Neural cell (in vitro differentiated cells): ENCODE data around the gene CYP26B1. TPM values are rescaled to one million over a fixed set of nuclear protein-coding genes. Genes with fewer than 3 reads are reported as not detected.

ENCODE experiments used
- H2AFZ ChIP-seq: fragments of 200-600, 300-800 bp; sonication (generic), shearing (Covaris generic); 2 replicates; pipeline ENCODE4 v1.6.0; 2014; ENCODE audit warnings: low read depth, mild to moderate bottlenecking, antibody characterized with exemption, low read length, moderate library complexity
- H3F3A ChIP-seq: fragments of 200-600 bp; shearing (Covaris generic); 2 replicates; pipeline ENCODE4 v1.6.1; 2016; ENCODE audit warnings: mild to moderate bottlenecking, moderate library complexity, mixed read lengths, antibody characterized with exemption, low read length; ENCODE audit not compliant: insufficient read depth, poor library complexity, severe bottlenecking
- H3K27ac ChIP-seq: fragments of 200-600, 300-800 bp; sonication (generic), shearing (Covaris generic); 2 replicates; pipeline ENCODE4 v1.5.1; 2014; ENCODE audit warnings: mild to moderate bottlenecking, low read length, moderate library complexity
- H3K27me3 ChIP-seq: fragments of 300-800, 200-600 bp; sonication (generic), shearing (Covaris generic); 2 replicates; pipeline ENCODE4 v1.6.0; 2014; ENCODE audit warnings: mild to moderate bottlenecking, low read depth, low read length, moderate library complexity; ENCODE audit not compliant: insufficient read depth
- H3K36me3 ChIP-seq: fragments of 300-800, 200-600 bp; sonication (generic), shearing (Covaris generic); 2 replicates; pipeline ENCODE4 v1.5.1; 2014; ENCODE audit warnings: mild to moderate bottlenecking, antibody characterized with exemption, low read length, moderate library complexity; ENCODE audit not compliant: insufficient read depth
- H3K4me2 ChIP-seq: fragments of 300-800, 200-600 bp; sonication (generic), shearing (Covaris generic); 2 replicates; pipeline ENCODE4 v1.6.0; 2014; ENCODE audit warnings: mild to moderate bottlenecking, low read length
- H3K4me3 ChIP-seq: fragments of 300-800, 200-600 bp; sonication (generic), shearing (Covaris generic); 2 replicates; pipeline ENCODE4 v1.5.1; 2014; ENCODE audit warnings: mild to moderate bottlenecking, low read length, moderate library complexity
- H3K79me2 ChIP-seq: fragments of 200-600 bp; shearing (Covaris generic); replicated peaks from 2 replicates; pipeline ENCODE4 v1.6.0; 2014; ENCODE audit warnings: mild to moderate bottlenecking, low read length, moderate library complexity; ENCODE audit not compliant: insufficient read depth
- H3K9ac ChIP-seq: fragments of 300-800, 200-600 bp; sonication (generic), shearing (Covaris generic); 2 replicates; pipeline ENCODE4 v1.6.1; 2016; ENCODE audit warnings: mild to moderate bottlenecking, low read length, mixed read lengths
- H3K9me2 ChIP-seq: fragments of 200-600 bp; shearing (Covaris generic); 2 replicates; pipeline ENCODE4 v1.6.1; 2016; ENCODE audit warnings: mild to moderate bottlenecking, low read length, mixed read lengths; ENCODE audit not compliant: insufficient read depth
- H3K9me3 ChIP-seq: fragments of 200-600, 300-800 bp; sonication (generic), shearing (Covaris generic); 2 replicates; pipeline ENCODE4 v1.6.1; 2016; ENCODE audit warnings: mild to moderate bottlenecking, mixed run types, low read length, moderate library complexity, mixed read lengths
- H4K20me1 ChIP-seq: fragments of 200-600 bp; shearing (Covaris generic); 2 replicates; pipeline ENCODE4 v1.6.1; 2016; ENCODE audit warnings: mild to moderate bottlenecking, mixed run types; ENCODE audit not compliant: insufficient read depth
- EP300 ChIP-seq: fragments of 450-650 bp; conservative IDR thresholded peaks from 2 replicates; pipeline ENCODE4 v1.6.1; 2014; ENCODE audit warnings: antibody characterized with exemption, mild to moderate bottlenecking, moderate library complexity; ENCODE audit not compliant: poor library complexity, severe bottlenecking
- EZH2 ChIP-seq: fragments of 200-600, 300-800 bp; shearing (Covaris generic), sonication (generic); IDR thresholded peaks from 2 replicates; pipeline ENCODE4 v1.6.1; 2014; ENCODE audit warnings: antibody characterized with exemption, low read length, borderline replicate concordance, mild to moderate bottlenecking; ENCODE audit not compliant: insufficient read depth, poor library complexity, severe bottlenecking
- MXI1 ChIP-seq: fragments of 450-650 bp; conservative IDR thresholded peaks from 2 replicates; pipeline ENCODE4 v1.6.1; 2014; ENCODE audit warnings: antibody characterized with exemption, mild to moderate bottlenecking; ENCODE audit not compliant: poor library complexity, severe bottlenecking
- POLR2AphosphoS5 ChIP-seq: IDR thresholded peaks from 2 replicates; pipeline ENCODE4 v1.6.1; 2012
- RAD21 ChIP-seq: fragments of 450-650 bp; conservative IDR thresholded peaks from 2 replicates; pipeline ENCODE4 v1.6.1; 2014; ENCODE audit warnings: antibody characterized with exemption, mild to moderate bottlenecking, moderate library complexity
- REST ChIP-seq: IDR thresholded peaks from 2 replicates; pipeline ENCODE4 v1.6.1; 2012; ENCODE audit warnings: borderline replicate concordance
- SMC3 ChIP-seq: fragments of 450-650 bp; conservative IDR thresholded peaks from 2 replicates; pipeline ENCODE4 v1.6.1; 2014; ENCODE audit warnings: antibody characterized with exemption, mild to moderate bottlenecking, moderate library complexity; ENCODE audit not compliant: poor library complexity
- TAF1 ChIP-seq: IDR thresholded peaks from 2 replicates; pipeline ENCODE4 v1.6.1; 2012; ENCODE audit warnings: low read depth
- polyA plus RNA-seq: library from polyadenylated mRNA; depleted of rRNA; stranded (reverse); fragments of >200 nt; gene quantifications from 2 replicates; pipeline ENCODE4 v1.2.3, GENCODE V29; 2014
- TF ChIP-seq, protein P1 (sequence below): fragments of 450-650 bp; IDR thresholded peaks from 2 replicates; pipeline ENCODE4 v1.5.1; 2014; ENCODE audit warnings: antibody characterized with exemption, mild to moderate bottlenecking, moderate library complexity; ENCODE audit not compliant: poor library complexity, severe bottlenecking

CYP26B1 gene
- polyA plus RNA-seq, 1 donor from 2014 or later, result 0.83 TPM

GRCh38 chr2:72178551-72178950 is 30.9 kb upstream of the CYP26B1 start:
- Histone ChIP-seq H3K9me2 (no peaks in the 10 kb centered on the region), H3K36me3 (peaks cover 9% of the 10 kb centered on the region), H3K27me3 (no peaks in the 10 kb centered on the region), H3K79me2 (no peaks in the 10 kb centered on the region), H2AFZ (no peak overlapping the region), H4K20me1 (no peaks in the 10 kb centered on the region), H3K4me3 (no peak overlapping the region), H3K9ac (no peak overlapping the region), H3K4me2 (no peak overlapping the region), H3F3A (no peaks in the 10 kb centered on the region), H3K9me3 (no peaks in the 10 kb centered on the region), H3K27ac (no peak overlapping the region)
- TF ChIP-seq TAF1 (no peak), REST (no peak), POLR2AphosphoS5 (no peak), RAD21 (no peak), SMC3 (no peak), EZH2 (no peak), EP300 (no peak), MXI1 (no peak)
- TF ChIP-seq, protein P1, sequence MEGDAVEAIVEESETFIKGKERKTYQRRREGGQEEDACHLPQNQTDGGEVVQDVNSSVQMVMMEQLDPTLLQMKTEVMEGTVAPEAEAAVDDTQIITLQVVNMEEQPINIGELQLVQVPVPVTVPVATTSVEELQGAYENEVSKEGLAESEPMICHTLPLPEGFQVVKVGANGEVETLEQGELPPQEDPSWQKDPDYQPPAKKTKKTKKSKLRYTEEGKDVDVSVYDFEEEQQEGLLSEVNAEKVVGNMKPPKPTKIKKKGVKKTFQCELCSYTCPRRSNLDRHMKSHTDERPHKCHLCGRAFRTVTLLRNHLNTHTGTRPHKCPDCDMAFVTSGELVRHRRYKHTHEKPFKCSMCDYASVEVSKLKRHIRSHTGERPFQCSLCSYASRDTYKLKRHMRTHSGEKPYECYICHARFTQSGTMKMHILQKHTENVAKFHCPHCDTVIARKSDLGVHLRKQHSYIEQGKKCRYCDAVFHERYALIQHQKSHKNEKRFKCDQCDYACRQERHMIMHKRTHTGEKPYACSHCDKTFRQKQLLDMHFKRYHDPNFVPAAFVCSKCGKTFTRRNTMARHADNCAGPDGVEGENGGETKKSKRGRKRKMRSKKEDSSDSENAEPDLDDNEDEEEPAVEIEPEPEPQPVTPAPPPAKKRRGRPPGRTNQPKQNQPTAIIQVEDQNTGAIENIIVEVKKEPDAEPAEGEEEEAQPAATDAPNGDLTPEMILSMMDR, result no peak

DNA sequence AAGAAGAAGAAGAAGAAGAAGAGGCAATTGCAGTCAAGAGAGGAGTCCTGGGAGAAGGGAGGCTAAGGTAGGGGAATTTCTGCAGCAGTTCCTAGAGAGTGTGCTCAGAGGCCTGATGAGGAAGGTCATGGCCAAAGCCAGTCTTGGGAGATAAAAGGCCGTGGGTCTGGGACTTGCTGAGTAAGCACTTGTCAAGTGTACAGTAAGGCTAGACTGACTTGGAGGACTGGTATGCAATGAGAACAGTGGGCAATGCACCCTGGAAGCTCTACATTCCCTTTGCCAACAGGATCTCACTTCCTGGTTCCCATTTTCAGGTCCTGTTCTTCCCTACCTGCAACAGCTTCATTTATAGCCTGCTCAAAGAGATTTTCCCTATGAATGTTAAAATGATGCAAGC is 28.6 kb upstream of the CYP26B1 start:
- H3K9me3 ChIP-seq, result no peaks in the 10 kb centered on the region

More for the DNA sequence above, 28.6 kb upstream of the CYP26B1 start:
- H3K36me3 ChIP-seq, result peaks cover 9% of the 10 kb centered on the region
- H3K27ac ChIP-seq, result no peak overlapping the region
- H3K79me2 ChIP-seq, result no peaks in the 10 kb centered on the region
- no peaks in the 10 kb centered on the region for H3F3A ChIP-seq
- no peaks in the 10 kb centered on the region for H4K20me1 ChIP-seq
- no peaks in the 10 kb centered on the region for H3K27me3 ChIP-seq
- no peaks in the 10 kb centered on the region for H3K9me2 ChIP-seq
- no peak overlapping the region for H2AFZ ChIP-seq
- no peak overlapping the region for H3K9ac ChIP-seq
- H3K4me3 ChIP-seq, result no peak overlapping the region
- H3K4me2 ChIP-seq, result no peak overlapping the region
- TF ChIP-seq SMC3 (no peak), REST (no peak), EP300 (no peak), EZH2 (no peak), RAD21 (no peak), MXI1 (no peak), POLR2AphosphoS5 (no peak), TAF1 (no peak)
- TF ChIP-seq, protein P1, result no peak
